Testis (tissue), 3 donors: ENCODE results near the gene RPL36. TPM values are rescaled to one million over a fixed set of nuclear protein-coding genes. Genes with fewer than 3 reads are reported as not detected.

Source experiments
- DNase-seq: peaks from one replicate; pipeline ENCODE4 v3.0.0-alpha.2; 2019
- H3K27ac ChIP-seq, 2 donors: fragments of 200-600 bp; sonication (generic); one replicate each; pipeline ENCODE4 v1.5.1; 2019
- H3K27me3 ChIP-seq: fragments of 200-600 bp; sonication (generic); one replicate; pipeline ENCODE4 v1.5.1; 2019
- H3K36me3 ChIP-seq: fragments of 200-600 bp; sonication (generic); one replicate; pipeline ENCODE4 v1.5.1; 2017; ENCODE audit warnings: low read depth; ENCODE audit errors: missing control alignments
- H3K4me1 ChIP-seq: fragments of 200-600 bp; sonication (generic); one replicate; pipeline ENCODE4 v1.5.1; 2019
- H3K4me3 ChIP-seq, 2 donors: fragments of 200-600 bp; sonication (generic); one replicate each; pipeline ENCODE4 v1.5.1; 2017 to 2019
- H3K9me3 ChIP-seq: fragments of 200-600 bp; sonication (generic); one replicate; pipeline ENCODE4 v1.5.1; 2017
- POLR2A ChIP-seq: fragments of 450-650 bp; IDR thresholded peaks from one replicate; pipeline ENCODE4 v1.6.1; 2017; ENCODE audit warnings: antibody characterized with exemption, mild to moderate bottlenecking, moderate library complexity
- WGBS, 2 donors: methylation state at CpG; one replicate each; pipeline ENCODE4 v1.1.5; 2018; 5-methylcytosine and 5-hydroxymethylcytosine counted together
- intact Hi-C: fragments of 100-400 bp; cut with DNase I; formaldehyde crosslinking; loops from one replicate; pipeline ENCODE4 v1.15.1; 2023; ENCODE audit warnings: low total_unique reads
- polyA plus RNA-seq: library from polyadenylated mRNA; stranded (reverse); fragments of 350-450 nt; fragmentation: Illumina TruSeq; extraction: RNeasy Lipid Tissue Mini Kit (QIAGEN cat#74804); gene quantifications from one replicate; pipeline ENCODE4 v1.2.3, GENCODE V29; 2014; ENCODE audit warnings: low read depth, low replicate concordance; ENCODE audit not compliant: insufficient read depth
- total RNA-seq, 2 donors: library from RNA; depleted of rRNA; stranded (reverse); fragments of >200 nt; gene quantifications; one replicate each; pipeline ENCODE4 v1.2.3, GENCODE V29; 2016
- TF ChIP-seq, protein P1 (sequence below), 3 experiments: fragments of 450-650 bp in 2 of 3; fragments of 200-600 bp in 1 of 3; sonication (generic) in 1 of 3; IDR thresholded peaks; one replicate each; pipeline ENCODE4 v1.5.1; 2016 to 2019; ENCODE audit warnings: antibody characterized with exemption in 3 of 3, mild to moderate bottlenecking in 2 of 3, moderate library complexity in 1 of 3

The RPL36 gene
- total and polyA plus RNA-seq, 3 donors from 2014 or later, result 331 to 531 (median 497) TPM

DNA sequence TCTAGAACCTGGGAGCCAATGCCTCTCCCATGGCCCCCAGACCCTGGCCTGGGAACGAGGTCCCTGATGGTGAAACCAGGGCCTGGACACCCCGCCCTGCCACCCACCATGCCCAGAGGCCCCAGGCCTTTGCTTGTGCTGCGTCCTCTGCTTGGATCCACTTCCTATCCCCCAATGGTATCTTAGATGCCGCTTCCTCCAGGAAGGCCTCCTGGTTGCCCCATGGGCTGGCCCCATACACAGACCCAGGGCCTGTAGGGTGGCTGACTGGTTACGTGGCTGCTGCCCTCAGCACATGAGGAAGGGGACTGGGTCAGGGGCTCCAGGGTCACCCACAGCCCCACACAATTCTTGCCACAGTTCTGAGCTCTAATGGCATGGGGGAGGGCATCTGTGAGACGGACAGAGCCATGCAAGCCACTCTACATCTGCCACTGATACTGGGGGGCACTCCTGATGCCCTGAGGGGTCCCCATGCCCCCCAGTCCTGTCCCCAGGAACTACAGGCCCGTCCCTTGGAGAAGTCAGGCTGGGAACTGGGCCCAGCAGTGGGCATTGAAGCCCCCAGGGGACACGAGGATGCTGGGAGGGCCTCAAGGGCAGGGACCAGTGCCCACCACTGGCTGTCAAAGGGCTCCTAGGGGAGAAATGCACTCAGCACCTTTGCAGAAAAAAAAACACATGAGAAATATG lies 5.0 kb downstream of the RPL36 start:
- H3K36me3 ChIP-seq, result no peaks in the 10 kb centered on the region
- no peak overlapping the region for H3K4me3 ChIP-seq
- TF ChIP-seq, protein P1, sequence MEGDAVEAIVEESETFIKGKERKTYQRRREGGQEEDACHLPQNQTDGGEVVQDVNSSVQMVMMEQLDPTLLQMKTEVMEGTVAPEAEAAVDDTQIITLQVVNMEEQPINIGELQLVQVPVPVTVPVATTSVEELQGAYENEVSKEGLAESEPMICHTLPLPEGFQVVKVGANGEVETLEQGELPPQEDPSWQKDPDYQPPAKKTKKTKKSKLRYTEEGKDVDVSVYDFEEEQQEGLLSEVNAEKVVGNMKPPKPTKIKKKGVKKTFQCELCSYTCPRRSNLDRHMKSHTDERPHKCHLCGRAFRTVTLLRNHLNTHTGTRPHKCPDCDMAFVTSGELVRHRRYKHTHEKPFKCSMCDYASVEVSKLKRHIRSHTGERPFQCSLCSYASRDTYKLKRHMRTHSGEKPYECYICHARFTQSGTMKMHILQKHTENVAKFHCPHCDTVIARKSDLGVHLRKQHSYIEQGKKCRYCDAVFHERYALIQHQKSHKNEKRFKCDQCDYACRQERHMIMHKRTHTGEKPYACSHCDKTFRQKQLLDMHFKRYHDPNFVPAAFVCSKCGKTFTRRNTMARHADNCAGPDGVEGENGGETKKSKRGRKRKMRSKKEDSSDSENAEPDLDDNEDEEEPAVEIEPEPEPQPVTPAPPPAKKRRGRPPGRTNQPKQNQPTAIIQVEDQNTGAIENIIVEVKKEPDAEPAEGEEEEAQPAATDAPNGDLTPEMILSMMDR (IDR thresholded peaks at IDR 0.05), result no peak
- TF ChIP-seq POLR2A, result no peak
- no peaks in the 10 kb centered on the region for H3K27me3 ChIP-seq
- H3K4me1 ChIP-seq, result peaks cover 8% of the 10 kb centered on the region
- H3K27ac ChIP-seq, result no peak overlapping the region
- no peak for DNase-seq
- 84 to 91% methylated on average over 5 to 8 of the region's 8 CpGs for WGBS, 2 donors
- intact Hi-C loops, result no loop called here
- no peaks in the 10 kb centered on the region for H3K9me3 ChIP-seq

- Histone ChIP-seq H3K4me1 (peaks cover 8% of the 10 kb centered on the region), H3K4me3 (no peak overlapping the region), H3K27me3 (no peaks in the 10 kb centered on the region), H3K9me3 (no peaks in the 10 kb centered on the region), H3K27ac (no peak overlapping the region), H3K36me3 (no peaks in the 10 kb centered on the region)
- intact Hi-C loops, result no loop called here
- WGBS, 2 donors, result 85 to 87% methylated on average over 5 to 28 of the region's 28 CpGs
- no peak for DNase-seq
- no peak for TF ChIP-seq POLR2A
- TF ChIP-seq, protein P1 (IDR thresholded peaks at IDR 0.05), result no peak
Observed at GRCh38 chr19:5695649-5696195, 5.6 kb downstream of the RPL36 start.

DNA sequence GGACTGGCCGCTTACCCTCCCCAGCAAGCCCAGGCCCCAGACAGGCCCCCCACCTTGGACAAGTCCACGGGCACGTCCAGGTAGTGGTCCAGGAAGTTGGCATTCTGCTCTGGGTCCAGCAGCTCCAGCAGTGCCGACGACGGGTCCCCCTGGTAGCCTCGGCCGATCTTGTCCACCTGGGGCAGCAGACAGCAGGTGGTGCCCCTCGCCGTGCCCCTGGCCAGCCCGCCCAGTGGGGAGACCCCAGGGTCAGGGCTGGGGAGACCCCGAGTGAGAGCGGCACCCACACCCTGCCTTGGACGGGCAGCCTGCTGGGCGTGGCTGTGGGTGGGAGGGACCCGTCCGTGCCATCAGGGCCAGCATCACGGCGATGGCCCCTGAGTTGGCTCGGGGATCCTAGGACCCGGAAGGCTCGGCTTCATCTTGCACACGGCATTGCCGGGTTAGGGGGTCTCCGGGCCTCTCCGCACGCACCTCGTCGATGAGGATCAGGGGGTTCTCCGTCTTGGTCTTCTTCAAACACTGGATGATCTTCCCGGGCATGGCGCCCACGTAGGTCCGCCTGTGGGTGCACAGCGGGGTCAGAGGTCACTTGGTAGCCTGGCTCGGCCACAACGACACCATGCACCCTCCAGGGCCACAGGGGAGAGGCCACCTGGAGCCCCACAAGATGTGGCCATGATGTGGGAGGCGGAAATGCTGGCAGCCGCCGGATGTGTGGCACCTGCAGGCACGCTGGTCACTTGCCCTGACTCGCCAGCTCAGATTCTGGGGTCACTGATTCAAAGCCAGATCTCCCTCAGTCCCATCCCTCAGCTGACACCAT lies 6.3 kb downstream of the RPL36 start:
- 84 to 96% methylated on average over 16 to 31 of the region's 42 CpGs for WGBS, 2 donors
- Histone ChIP-seq H3K36me3 (no peaks in the 10 kb centered on the region), H3K27ac (no peak overlapping the region), H3K9me3 (no peaks in the 10 kb centered on the region), H3K4me3 (no peak overlapping the region), H3K27me3 (no peaks in the 10 kb centered on the region), H3K4me1 (peaks cover 8% of the 10 kb centered on the region)
- TF ChIP-seq, protein P1 (IDR thresholded peaks at IDR 0.05), result no peak
- no peak for TF ChIP-seq POLR2A
- intact Hi-C loops, result no loop called here
- DNase-seq, result no peak

GRCh38 chr19:5697022-5697889 lies 7.2 kb downstream of the RPL36 start:
- DNase-seq, result no peak
- Histone ChIP-seq H3K27ac (no peak overlapping the region), H3K27me3 (no peaks in the 10 kb centered on the region), H3K36me3 (no peaks in the 10 kb centered on the region), H3K9me3 (no peaks in the 10 kb centered on the region), H3K4me1 (peaks cover under 1% of the 10 kb centered on the region), H3K4me3 (no peak overlapping the region)
- TF ChIP-seq, protein P1 (IDR thresholded peaks at IDR 0.05), result no peak
- TF ChIP-seq POLR2A, result no peak
- WGBS, 2 donors, result 74 to 79% methylated on average over 16 to 25 of the region's 25 CpGs
- intact Hi-C loops, result no loop called here
